Breast epithelium (tissue), 3 donors: ENCODE results near the gene NDUFC2.

Source experiments
- POLR2A ChIP-seq: fragments of 450-650 bp; IDR thresholded peaks from one replicate; pipeline ENCODE4 v1.6.1; 2016; ENCODE audit warnings: antibody characterized with exemption, mild to moderate bottlenecking, moderate library complexity
- TF ChIP-seq, protein P1 (sequence below), 3 donors: fragments of 450-650 bp; IDR thresholded peaks; one replicate each; pipeline ENCODE4 v1.5.1; 2016 to 2017; ENCODE audit warnings: antibody characterized with exemption in 3 of 3, mild to moderate bottlenecking in 3 of 3, moderate library complexity in 3 of 3

GRCh38 chr11:78069465-78069864, 10.2 kb downstream of the NDUFC2 start:
- TF ChIP-seq, protein P1, sequence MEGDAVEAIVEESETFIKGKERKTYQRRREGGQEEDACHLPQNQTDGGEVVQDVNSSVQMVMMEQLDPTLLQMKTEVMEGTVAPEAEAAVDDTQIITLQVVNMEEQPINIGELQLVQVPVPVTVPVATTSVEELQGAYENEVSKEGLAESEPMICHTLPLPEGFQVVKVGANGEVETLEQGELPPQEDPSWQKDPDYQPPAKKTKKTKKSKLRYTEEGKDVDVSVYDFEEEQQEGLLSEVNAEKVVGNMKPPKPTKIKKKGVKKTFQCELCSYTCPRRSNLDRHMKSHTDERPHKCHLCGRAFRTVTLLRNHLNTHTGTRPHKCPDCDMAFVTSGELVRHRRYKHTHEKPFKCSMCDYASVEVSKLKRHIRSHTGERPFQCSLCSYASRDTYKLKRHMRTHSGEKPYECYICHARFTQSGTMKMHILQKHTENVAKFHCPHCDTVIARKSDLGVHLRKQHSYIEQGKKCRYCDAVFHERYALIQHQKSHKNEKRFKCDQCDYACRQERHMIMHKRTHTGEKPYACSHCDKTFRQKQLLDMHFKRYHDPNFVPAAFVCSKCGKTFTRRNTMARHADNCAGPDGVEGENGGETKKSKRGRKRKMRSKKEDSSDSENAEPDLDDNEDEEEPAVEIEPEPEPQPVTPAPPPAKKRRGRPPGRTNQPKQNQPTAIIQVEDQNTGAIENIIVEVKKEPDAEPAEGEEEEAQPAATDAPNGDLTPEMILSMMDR (IDR thresholded peaks at IDR 0.05) = no peak
- TF ChIP-seq POLR2A = no peak
